ENCODE measurements around the gene IRX4. TPM values are rescaled to one million over a fixed set of nuclear protein-coding genes. Genes with fewer than 3 reads are reported as not detected.

IRX4 gene
- total and polyA plus RNA-seq, 2 of the 4 experiments (the other 2 are of a cell fraction) = not detected

DNA sequence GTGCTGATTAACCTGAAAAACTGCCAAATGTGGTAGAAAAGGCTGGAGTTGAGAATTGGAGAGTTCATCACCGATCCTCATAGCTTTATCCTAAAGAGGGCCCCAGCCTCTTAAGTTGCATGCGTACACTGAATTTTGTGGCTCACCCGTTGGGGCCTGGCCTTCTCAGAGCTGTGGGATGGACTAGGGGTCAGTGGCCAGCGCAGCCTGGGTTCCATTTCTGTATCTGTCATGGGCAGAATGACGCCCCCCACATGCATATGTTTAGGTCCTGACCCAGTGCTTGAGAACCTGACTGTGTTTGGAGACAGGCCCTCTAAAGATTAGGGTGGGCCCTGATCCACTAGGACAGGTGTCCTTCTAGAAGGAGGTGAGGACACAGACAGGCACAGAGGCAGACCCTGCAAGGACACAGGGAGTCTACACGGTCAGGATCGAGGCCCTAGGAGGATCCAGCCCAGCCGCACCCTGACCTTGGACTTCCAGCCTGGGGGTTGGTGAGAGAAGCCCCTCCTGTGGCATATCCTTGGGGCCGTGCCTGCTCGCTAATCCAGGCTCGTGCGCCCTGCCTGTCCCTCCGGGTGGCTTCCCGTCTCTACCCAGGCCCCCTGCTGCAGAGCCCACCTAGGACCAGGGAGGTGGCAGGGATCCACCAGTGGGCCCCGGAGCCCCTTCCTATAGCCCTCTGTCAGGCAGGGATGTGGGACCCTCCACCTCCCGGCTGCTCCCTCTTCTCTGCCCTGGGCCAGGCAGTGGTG is 49.3 kb downstream of the IRX4 start:
- intact Hi-C loops (cut with micrococcal nuclease) = no loop called here
- H4K5ac ChIP-seq (ENCODE audit: low read depth, low read length) = no peak overlapping the region
- dilution Hi-C loops (cut with HindIII; ENCODE audit: low sequenced_read_pairs, unreplicated experiment) = no loop called here
- no peaks in the 10 kb centered on the region for H4K20me1 ChIP-seq (ENCODE audit: insufficient read depth, low read length)
- H3K14ac ChIP-seq (replicated peaks; ENCODE audit: low read depth, low read length) = no peak overlapping the region
- no peak overlapping the region for H2AK5ac ChIP-seq (ENCODE audit: low read depth, low read length)
- in situ Hi-C loops (cut with MboI; ENCODE audit: low sequenced_read_pairs) = no loop called here
- H2BK20ac ChIP-seq (ENCODE audit: low read depth, low read length) = no peak overlapping the region
- POLR2A ChIA-PET (ENCODE audit: unreplicated experiment) = no interaction called here
- H3K18ac ChIP-seq (ENCODE audit: low read depth, low read length) = no peak overlapping the region
- no TSS peak for BruUV-seq (replicated peaks)
- H3K4ac ChIP-seq (ENCODE audit: low read depth, low read length) = no peak overlapping the region
- 83% methylated on average over 9 of the region's 16 CpGs; no CpG with 5 or more reads in 1 of the 2 experiments for WGBS, 2 experiments (ENCODE audit: extremely low coverage in 2 of 2, insufficient read length in 1 of 2)
- H3K9ac ChIP-seq (ENCODE audit: low read depth, low read length) = no peak overlapping the region
- no peak for DNase-seq
- no peak overlapping the region for H4K8ac ChIP-seq (ENCODE audit: low read depth in 2 of 2, low read length in 2 of 2)
- no peaks in the 10 kb centered on the region; the same call in 1 of the 2 replicates for H3K4me1 ChIP-seq (ENCODE audit: control insufficient read depth, insufficient read depth, low read length)
- H3K4me2 ChIP-seq (ENCODE audit: low read depth, low read length) = no peak overlapping the region
- no peak overlapping the region for H2AFZ ChIP-seq (replicated peaks; ENCODE audit: low read length, poor library complexity)
- H3K23ac ChIP-seq (ENCODE audit: low read depth, low read length) = no peak overlapping the region
- H3K9me3 ChIP-seq (ENCODE audit: control insufficient read depth, insufficient read depth, low read length) = no peaks in the 10 kb centered on the region
- H3K4me3 ChIP-seq (ENCODE audit: insufficient read depth, low read depth, low read length) = no peak overlapping the region
- H3K9me1 ChIP-seq (ENCODE audit: insufficient read depth, low read length) = 0 out of 2 replicates have a peak, but pooled peaks cover under 1% of the 10 kb centered on the region
- no peaks in the 10 kb centered on the region for H3K36me3 ChIP-seq (ENCODE audit: control insufficient read depth, insufficient read depth, low read length)
- peaks cover 38% of the 10 kb centered on the region for H3K27me3 ChIP-seq (ENCODE audit: control insufficient read depth, insufficient read depth, low read length)
- H2BK15ac ChIP-seq (ENCODE audit: low read depth, low read length) = no peak overlapping the region
- no peak overlapping the region for H2BK120ac ChIP-seq (ENCODE audit: low read depth, low read length)
- peak overlapping the region; percentile 50 for H2AK9ac ChIP-seq (replicated peaks; ENCODE audit: low read depth, low read length, poor library complexity)
- H3K27ac ChIP-seq (ENCODE audit: insufficient read depth, low read length) = no peak overlapping the region
- no peak for TF ChIP-seq ELK1 (IDR thresholded peaks at IDR 0.05; ENCODE audit: borderline replicate concordance, low read depth, low read length)
- no peak for TF ChIP-seq POLR2A (IDR thresholded peaks at IDR 0.05; ENCODE audit: low read depth, low read length)
- TF ChIP-seq RCOR1 (IDR thresholded peaks at IDR 0.05; ENCODE audit: insufficient replicate concordance, low read length) = no peak
- no peak for TF ChIP-seq MXI1 (IDR thresholded peaks at IDR 0.05; ENCODE audit: borderline replicate concordance, low read depth, low read length)
- TF ChIP-seq FOS (IDR thresholded peaks at IDR 0.05; ENCODE audit: low read depth, low read length) = no peak
- TF ChIP-seq MAFK (IDR thresholded peaks at IDR 0.05; ENCODE audit: low read depth, low read length) = no peak
- TF ChIP-seq MAZ (IDR thresholded peaks at IDR 0.05; ENCODE audit: borderline replicate concordance, low read depth, low read length) = no peak
- TF ChIP-seq USF2 (IDR thresholded peaks at IDR 0.05; ENCODE audit: low read depth, low read length) = no peak
- no peak for TF ChIP-seq CHD1 (IDR thresholded peaks at IDR 0.05; ENCODE audit: low read depth, low read length)
- CTCF ChIA-PET = no interaction called here
- no peak overlapping the region for H2BK5ac ChIP-seq (ENCODE audit: low read depth, low read length, poor library complexity, severe bottlenecking)
- ATAC-seq (ENCODE audit: low read depth) = no peak
- no peak overlapping the region for H3K56ac ChIP-seq (ENCODE audit: extremely low read depth, insufficient read depth, low read length)
- no peaks in the 10 kb centered on the region for H3K79me1 ChIP-seq (ENCODE audit: low read depth in 1 of 2, low read length in 2 of 2)
- H4K91ac ChIP-seq (ENCODE audit: insufficient read depth, low read depth, low read length) = no peak overlapping the region
